Measurements from ENCODE around the gene RNF13.
"Not testable (repeated sequence)": the region's sequence is repeated elsewhere in the genome, so short reads cannot be mapped to it uniquely, and the experiment has no call there.

RNF13 gene

GRCh38 chr3:149839896-149840295, 26.9 kb downstream of the RNF13 start:
- DNase-seq (ENCODE audit: low read depth), result no peak

- DNase-seq (ENCODE audit: low read depth), result no peak
Observed at GRCh38 chr3:149843502-149843901, 30.5 kb downstream of the RNF13 start.

GRCh38 chr3:149844091-149844490, 31.1 kb downstream of the RNF13 start:
- peak; percentile 14 for DNase-seq (ENCODE audit: low read depth)

GRCh38 chr3:149845570-149846244, 32.7 kb downstream of the RNF13 start:
- DNase-seq (ENCODE audit: low read depth), result no peak

- DNase-seq (ENCODE audit: low read depth), result no peak
Observed at GRCh38 chr3:149848238-149848637, 35.2 kb downstream of the RNF13 start.

- DNase-seq (ENCODE audit: low read depth), result no peak
Observed at GRCh38 chr3:149848688-149849087, 35.7 kb downstream of the RNF13 start.

- DNase-seq (ENCODE audit: low read depth), result no peak
Observed at GRCh38 chr3:149850787-149851584, 38.0 kb downstream of the RNF13 start.

- DNase-seq (ENCODE audit: low read depth), result no peak
Observed at GRCh38 chr3:149858911-149859310, 45.9 kb downstream of the RNF13 start.

- peak; percentile 19 for DNase-seq (ENCODE audit: low read depth)
Observed at GRCh38 chr3:149860881-149861280, 47.9 kb downstream of the RNF13 start.

- no peak for DNase-seq (ENCODE audit: low read depth)
Observed at GRCh38 chr3:149867563-149867962, 54.5 kb downstream of the RNF13 start.

- DNase-seq (ENCODE audit: low read depth), result no peak
Observed at GRCh38 chr3:149871855-149872254, 58.8 kb downstream of the RNF13 start.

- DNase-seq (ENCODE audit: low read depth), result no peak
Observed at GRCh38 chr3:149872589-149872988, 59.6 kb downstream of the RNF13 start.

- no peak for DNase-seq (ENCODE audit: low read depth)
Observed at GRCh38 chr3:149877668-149878067, 64.7 kb downstream of the RNF13 start.

GRCh38 chr3:149879872-149880271, 66.9 kb downstream of the RNF13 start:
- peak; percentile 75 for DNase-seq (ENCODE audit: low read depth)

GRCh38 chr3:149881879-149882278, 68.9 kb downstream of the RNF13 start:
- no peak for DNase-seq (ENCODE audit: low read depth)

GRCh38 chr3:149883134-149883533, 70.1 kb downstream of the RNF13 start:
- DNase-seq (ENCODE audit: low read depth), result no peak

GRCh38 chr3:149883860-149884259, 70.8 kb downstream of the RNF13 start:
- DNase-seq (ENCODE audit: low read depth), result not testable (repeated sequence)

- not testable (repeated sequence) for DNase-seq (ENCODE audit: low read depth)
Observed at GRCh38 chr3:149884848-149885247, 71.8 kb downstream of the RNF13 start.

- DNase-seq (ENCODE audit: low read depth), result no peak
Observed at GRCh38 chr3:149886957-149887356, 73.9 kb downstream of the RNF13 start.

GRCh38 chr3:149891621-149892020, 78.6 kb downstream of the RNF13 start:
- DNase-seq (ENCODE audit: low read depth), result no peak

GRCh38 chr3:149892371-149892770, 79.4 kb downstream of the RNF13 start:
- DNase-seq (ENCODE audit: low read depth), result no peak

GRCh38 chr3:149894205-149894604, 81.2 kb downstream of the RNF13 start:
- no peak for DNase-seq (ENCODE audit: low read depth)

GRCh38 chr3:149895339-149895738, 82.3 kb downstream of the RNF13 start:
- DNase-seq (ENCODE audit: low read depth), result no peak

GRCh38 chr3:149895769-149896168, 82.8 kb downstream of the RNF13 start:
- no peak for DNase-seq (ENCODE audit: low read depth)
